ENCODE results near the gene TRIM3. TPM values are rescaled to one million over a fixed set of nuclear protein-coding genes. Genes with fewer than 3 reads are reported as not detected.

TRIM3 gene
- total and polyA plus RNA-seq, 2 of the 8 experiments (the other 6 are each of a cell fraction or from before 2014, with no cell fraction given), result 10.7 to 14.3 TPM

- Histone ChIP-seq H2BK12ac (ENCODE audit: low read depth, low read length) (no peak overlapping the region), H3K14ac (ENCODE audit: insufficient read length) (no peak overlapping the region), H3K79me2 (ENCODE audit: control insufficient read depth in 1 of 2, insufficient read depth in 2 of 2, low read length in 2 of 2) (no peaks in the 10 kb centered on the region), H3K4ac (replicated peaks; ENCODE audit: insufficient read length, low read depth, low read length) (no peak overlapping the region), H3K9ac (replicated peaks in 1 of 4; ENCODE audit: extremely low read depth in 1 of 4, low read depth in 3 of 4, low read length in 3 of 4) (no peak overlapping the region), H4K91ac (replicated peaks; ENCODE audit: insufficient read length, low read length) (no peak overlapping the region), H2BK20ac (ENCODE audit: low read length) (no peak overlapping the region), H3K36me3 (ENCODE audit: control insufficient read depth in 2 of 4, insufficient read depth in 4 of 4, low read length in 3 of 4) (no peaks in the 10 kb centered on the region), H3K18ac (ENCODE audit: extremely low read depth, low read length) (no peak overlapping the region), H3K27ac (ENCODE audit: low read depth, low read length) (no peak overlapping the region), H3K23me2 (ENCODE audit: low read depth, low read length) (no peaks in the 10 kb centered on the region), H2BK15ac (ENCODE audit: low read length) (no peak overlapping the region), H3K9me3 (ENCODE audit: insufficient read depth in 2 of 2, low read depth in 1 of 2, low read length in 1 of 2) (no peaks in the 10 kb centered on the region), H3K4me2 (ENCODE audit: insufficient read depth in 1 of 2, low read depth in 2 of 2, low read length in 2 of 2) (no peak overlapping the region), H4K8ac (ENCODE audit: extremely low read depth, insufficient read depth, low read length) (no peak overlapping the region), H2BK120ac (replicated peaks; ENCODE audit: low read depth, low read length) (no peak overlapping the region), H3K23ac (ENCODE audit: insufficient read length) (no peak overlapping the region), H4K20me1 (replicated peaks in 1 of 2; ENCODE audit: control insufficient read depth in 1 of 2, insufficient read depth in 2 of 2, low read length in 2 of 2) (no peaks in the 10 kb centered on the region), H2BK5ac (ENCODE audit: low read depth, low read length) (no peak overlapping the region), H3K4me1 (replicated peaks in 1 of 4; ENCODE audit: control insufficient read depth in 3 of 4, insufficient read depth in 4 of 4, low read length in 3 of 4) (no peaks in the 10 kb centered on the region), H2AFZ (ENCODE audit: low read length) (no peak overlapping the region), H3K56ac (replicated peaks; ENCODE audit: insufficient read length, low read depth, low read length) (no peak overlapping the region), H4K5ac (ENCODE audit: insufficient read length, low read depth, low read length) (no peak overlapping the region), H3K79me1 (ENCODE audit: low read depth, low read length) (no peaks in the 10 kb centered on the region), H3K27me3 (replicated peaks in 1 of 4; ENCODE audit: control insufficient read depth in 3 of 4, extremely low read depth in 1 of 4, insufficient read depth in 3 of 4, low read length in 3 of 4) (no peaks in the 10 kb centered on the region), H2AK5ac (ENCODE audit: low read depth, low read length) (no peak overlapping the region), H3K4me3 (ENCODE audit: extremely low read depth in 1 of 4, insufficient read depth in 2 of 4, low read depth in 3 of 4, low read length in 4 of 4) (no peak overlapping the region)
- TF ChIP-seq PHF8 (conservative IDR thresholded peaks at IDR 0.05; ENCODE audit: low read depth, low read length) (no peak), CHD2 (IDR thresholded peaks at IDR 0.05; ENCODE audit: low read length) (no peak), POLR2A (IDR thresholded peaks at IDR 0.05; ENCODE audit: control extremely low read depth in 1 of 2, low read depth in 2 of 2, low read length in 2 of 2) (no peak), POLR2AphosphoS5 (IDR thresholded peaks at IDR 0.05; ENCODE audit: low read depth, low read length) (no peak), E2F6 (IDR thresholded peaks at IDR 0.05) (no peak)
- WGBS, 2 experiments (ENCODE audit: extremely low coverage in 1 of 2, insufficient coverage in 1 of 2, insufficient read length in 1 of 2, insufficient replicate concordance in 2 of 2, low coverage in 1 of 2, low lambda C conversion rate in 2 of 2, missing lambda C conversion rate in 1 of 2), result 89% methylated on average over 12 of the region's 12 CpGs; no CpG with 5 or more reads in 1 of the 2 experiments
- DNase-seq (ENCODE audit: low read depth in 1 of 2, low spot score in 2 of 2) (no peak), FAIRE-seq (no peak)
- CTCF ChIA-PET (ENCODE audit: partially characterized antibody), result interaction anchor here (0.6 to 22.7 kb wide), 15 partner anchors 9 to 69 kb away, joined by 3 to 585 read pairs (median 12); partner anchors contain the start of genes DNHD1, SMPD1 and TRIM3
- POLR2A ChIA-PET (ENCODE audit: partially characterized antibody), result no interaction called here
These were observed 36.3 kb downstream of the TRIM3 start for GRCh38 chr11:6437423-6437822.

Measured in H1 (cell line).